HEK293 (cell line): Measurements from ENCODE around the gene PTAR1.

Experiments used
- ATF2 ChIP-seq: fragments of 450-650 bp; formaldehyde crosslinking; IDR thresholded peaks from 2 replicates; pipeline ENCODE4 v1.5.1; 2016; ENCODE audit warnings: missing biosample characterization, missing genetic modification characterization, low read depth
- CTCF ChIP-seq: fragments of 450-650 bp; formaldehyde crosslinking; IDR thresholded peaks from 2 replicates; pipeline ENCODE4 v1.5.1; 2016; ENCODE audit warnings: missing biosample characterization, missing genetic modification characterization
- REPIN1 ChIP-seq: fragments of 450-650 bp; formaldehyde crosslinking; IDR thresholded peaks from 2 replicates; pipeline ENCODE4 v1.5.1; 2017; ENCODE audit warnings: missing biosample characterization, missing genetic modification characterization, low read depth
- TRIM28 ChIP-seq: IDR thresholded peaks from 2 replicates; pipeline ENCODE4 v1.6.1; 2011; ENCODE audit warnings: low read length, control low read depth, borderline replicate concordance

- TF ChIP-seq CTCF (tag by site-specific recombination) (no peak), REPIN1 (no peak), TRIM28 (no peak), ATF2 (tag by site-specific recombination) (no peak)
Observed at GRCh38 chr9:69696802-69697201, 63.0 kb downstream of the PTAR1 start.
